GM12864 (cell line): ENCODE measurements around the gene MT1H.

Experiments used
- DNase-seq: peaks from one replicate; pipeline ENCODE4 v3.0.0-alpha.2; 2011; ENCODE audit warnings: low read depth
- H3K4me3 ChIP-seq: 2 replicates; pipeline ENCODE4 v1.5.1; 2011; ENCODE audit warnings: mild to moderate bottlenecking, low read depth, low read length, control low read depth
- TF ChIP-seq, protein P1 (sequence below): IDR thresholded peaks from 2 replicates; pipeline ENCODE4 v1.5.1; 2011; ENCODE audit warnings: low read depth, mild to moderate bottlenecking, moderate library complexity, low read length, control low read depth, inconsistent platforms; ENCODE audit errors: missing control alignments

Gene MT1H

GRCh38 chr16:56675685-56676210 is 6.1 kb downstream of the MT1H start:
- H3K4me3 ChIP-seq = peak overlapping the region; percentile 27
- TF ChIP-seq, protein P1, sequence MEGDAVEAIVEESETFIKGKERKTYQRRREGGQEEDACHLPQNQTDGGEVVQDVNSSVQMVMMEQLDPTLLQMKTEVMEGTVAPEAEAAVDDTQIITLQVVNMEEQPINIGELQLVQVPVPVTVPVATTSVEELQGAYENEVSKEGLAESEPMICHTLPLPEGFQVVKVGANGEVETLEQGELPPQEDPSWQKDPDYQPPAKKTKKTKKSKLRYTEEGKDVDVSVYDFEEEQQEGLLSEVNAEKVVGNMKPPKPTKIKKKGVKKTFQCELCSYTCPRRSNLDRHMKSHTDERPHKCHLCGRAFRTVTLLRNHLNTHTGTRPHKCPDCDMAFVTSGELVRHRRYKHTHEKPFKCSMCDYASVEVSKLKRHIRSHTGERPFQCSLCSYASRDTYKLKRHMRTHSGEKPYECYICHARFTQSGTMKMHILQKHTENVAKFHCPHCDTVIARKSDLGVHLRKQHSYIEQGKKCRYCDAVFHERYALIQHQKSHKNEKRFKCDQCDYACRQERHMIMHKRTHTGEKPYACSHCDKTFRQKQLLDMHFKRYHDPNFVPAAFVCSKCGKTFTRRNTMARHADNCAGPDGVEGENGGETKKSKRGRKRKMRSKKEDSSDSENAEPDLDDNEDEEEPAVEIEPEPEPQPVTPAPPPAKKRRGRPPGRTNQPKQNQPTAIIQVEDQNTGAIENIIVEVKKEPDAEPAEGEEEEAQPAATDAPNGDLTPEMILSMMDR = no peak
- DNase-seq = no peak

DNA sequence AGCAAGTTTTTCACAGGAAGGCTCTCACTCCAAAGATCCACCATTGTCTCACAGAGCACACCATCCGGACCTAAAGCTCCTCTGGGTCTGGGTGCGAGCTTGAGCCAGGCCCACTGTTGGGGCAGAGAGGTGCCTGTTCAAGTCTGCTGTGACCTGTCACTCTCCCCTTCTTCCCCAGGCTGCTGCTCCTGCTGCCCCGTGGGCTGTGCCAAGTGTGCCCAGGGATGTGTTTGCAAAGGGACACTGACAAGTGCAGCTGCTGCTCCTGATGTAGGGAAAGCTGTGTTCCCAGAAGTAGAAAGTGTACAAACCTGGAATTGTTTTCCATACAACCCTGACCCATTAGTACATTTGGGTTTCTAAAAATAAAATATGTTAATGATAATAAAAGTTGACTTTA is 7.9 kb downstream of the MT1H start:
- no peak overlapping the region for H3K4me3 ChIP-seq
- no peak for DNase-seq
- TF ChIP-seq, protein P1 = no peak

DNA sequence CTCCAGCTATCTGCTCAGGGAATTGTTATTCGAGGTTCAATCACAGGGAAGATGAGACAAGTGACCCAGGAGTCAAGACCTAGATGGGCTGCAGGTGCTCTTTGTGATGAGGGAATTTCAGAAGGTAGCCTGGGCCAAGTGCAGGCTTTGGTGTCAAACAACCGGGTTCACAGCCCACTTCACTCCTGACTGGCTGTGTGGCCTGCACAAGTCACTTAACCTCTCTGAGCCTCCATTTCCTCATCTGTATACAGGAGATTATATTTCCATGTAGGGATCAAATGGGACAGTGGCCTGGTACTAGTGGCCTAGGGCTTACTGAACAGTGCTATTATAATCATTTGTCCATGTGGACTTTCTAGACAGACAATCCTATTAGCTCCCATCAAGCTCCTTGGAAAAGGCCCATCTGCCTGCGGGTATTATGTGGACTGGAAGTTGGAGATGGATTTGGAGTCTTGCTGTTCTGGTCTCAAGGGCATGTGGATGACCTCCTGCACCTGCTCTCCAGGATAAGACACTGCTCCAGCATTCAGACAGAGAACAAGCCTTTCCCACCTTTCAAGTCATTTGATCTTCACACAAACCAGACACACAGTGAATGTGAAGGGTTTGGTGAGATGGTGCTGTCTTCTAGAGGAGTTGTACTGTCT is 9.6 kb downstream of the MT1H start:
- H3K4me3 ChIP-seq = no peak overlapping the region
- TF ChIP-seq, protein P1 = no peak
- DNase-seq = no peak

DNA sequence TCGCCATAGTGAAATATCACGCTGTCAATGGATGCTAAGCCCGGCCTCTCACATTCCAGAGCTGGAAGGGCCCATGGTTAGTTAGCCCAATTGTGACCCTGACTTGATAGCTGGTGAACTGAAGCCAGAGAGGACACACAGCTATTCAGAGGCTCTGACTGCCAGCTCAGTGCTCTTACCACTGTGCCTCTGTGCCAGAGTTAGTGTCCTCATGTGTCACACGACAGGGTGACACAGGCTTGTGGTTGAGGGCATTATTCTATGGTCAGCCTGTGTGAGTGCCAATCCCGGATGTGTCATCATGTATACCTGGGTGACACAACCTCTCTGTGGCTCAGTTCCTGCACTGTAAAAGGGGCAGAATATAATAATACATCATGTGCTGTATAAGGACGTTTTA is 10.2 kb downstream of the MT1H start:
- TF ChIP-seq, protein P1 = no peak
- DNase-seq = no peak
- H3K4me3 ChIP-seq = no peak overlapping the region

GRCh38 chr16:56681939-56682702 is 12.5 kb downstream of the MT1H start, which contains the start of gene MT1X:
TSS of gene MT1X (plus strand) at chr16:56682470. CDS start at chr16:56682541, 71 bp downstream.
- DNase-seq = peak; percentile 61
- H3K4me3 ChIP-seq = peak within 1 kb of the TSS; percentile 64
- TF ChIP-seq, protein P1 = no peak

DNA sequence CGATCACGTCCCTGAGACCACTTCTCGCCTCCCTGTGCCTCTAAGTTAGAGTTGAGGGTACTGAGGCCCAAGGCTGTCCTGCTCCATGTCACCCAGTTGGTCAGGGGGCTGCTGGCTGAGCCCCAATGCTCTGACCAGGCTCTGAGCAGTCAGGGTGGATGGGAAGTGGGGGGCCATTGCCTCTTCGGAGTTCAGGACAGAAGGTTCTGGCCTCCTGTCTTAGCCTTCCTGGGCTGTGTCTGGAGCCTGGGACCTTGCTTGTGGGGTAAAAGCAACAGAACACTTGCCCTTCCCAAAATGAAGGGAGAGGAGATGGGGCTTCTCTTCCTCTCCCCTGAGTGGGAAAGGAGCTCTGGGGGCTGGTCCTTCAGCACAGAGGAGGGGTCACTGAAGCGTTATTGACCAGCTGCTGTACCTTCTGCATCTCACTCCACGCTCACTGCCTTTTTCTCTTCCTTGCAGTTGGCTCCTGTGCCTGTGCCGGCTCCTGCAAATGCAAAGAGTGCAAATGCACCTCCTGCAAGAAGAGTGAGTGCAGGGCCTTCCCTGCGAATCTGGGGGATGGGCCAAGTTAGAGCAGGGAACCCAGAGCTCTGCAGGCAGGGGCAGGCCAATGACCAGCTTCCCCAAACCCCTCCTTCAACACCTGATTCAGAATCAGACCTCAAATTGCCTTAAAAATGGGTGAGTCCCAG is 13.2 kb downstream of the MT1H start:
- TF ChIP-seq, protein P1 = no peak
- no peak for DNase-seq
- H3K4me3 ChIP-seq = peak overlapping the region; percentile 64
